SU-DHL-6 (cell line): ENCODE measurements around the gene PTCH2.

Experiments
- H2AFZ ChIP-seq: fragments of 200-600 bp; sonication (generic); 2 replicates; pipeline ENCODE4 v1.6.1; 2014; ENCODE audit warnings: low read depth, mild to moderate bottlenecking, moderate library complexity, mixed read lengths, antibody characterized with exemption, low read length; ENCODE audit not compliant: severe bottlenecking
- H3F3A ChIP-seq: fragments of 200-600 bp; shearing (Covaris generic); 2 replicates; pipeline ENCODE4 v1.6.0; 2016; ENCODE audit warnings: antibody characterized with exemption, mild to moderate bottlenecking; ENCODE audit not compliant: insufficient read depth
- H3K27ac ChIP-seq: fragments of 200-600 bp; sonication (generic); 2 replicates; pipeline ENCODE4 v1.5.1; 2016; ENCODE audit warnings: low read depth, mild to moderate bottlenecking, low read length, moderate library complexity, mixed read lengths
- H3K27me3 ChIP-seq: fragments of 200-600 bp; sonication (generic), shearing (Covaris generic); 2 replicates; pipeline ENCODE4 v1.6.0; 2014; ENCODE audit warnings: mild to moderate bottlenecking, low read length
- H3K36me3 ChIP-seq: fragments of 200-600 bp; sonication (generic); 2 replicates; pipeline ENCODE4 v1.6.1; 2014; ENCODE audit warnings: mild to moderate bottlenecking, low read length, mixed read lengths
- H3K4me2 ChIP-seq: fragments of 300-600, 200-600 bp; shearing (Covaris generic), sonication (generic); 2 replicates; pipeline ENCODE4 v1.6.0; 2014; ENCODE audit warnings: low read length, low read depth, mild to moderate bottlenecking; ENCODE audit not compliant: poor library complexity, severe bottlenecking
- H3K4me3 ChIP-seq: fragments of 200-600 bp; sonication (generic); 2 replicates; pipeline ENCODE4 v1.5.1; 2014; ENCODE audit warnings: antibody characterized with exemption, low read length, mild to moderate bottlenecking, mixed read lengths; ENCODE audit not compliant: insufficient read depth, poor library complexity, severe bottlenecking
- H3K79me2 ChIP-seq: fragments of 200-600 bp; sonication (generic); 2 replicates; pipeline ENCODE4 v1.6.1; 2014; ENCODE audit warnings: mild to moderate bottlenecking, low read length, moderate library complexity; ENCODE audit not compliant: insufficient read depth
- H3K9ac ChIP-seq: fragments of 200-600 bp; sonication (generic); 2 replicates; pipeline ENCODE4 v1.7.0; 2014; ENCODE audit warnings: mild to moderate bottlenecking, low read length
- H3K9me2 ChIP-seq: fragments of 200-600 bp; sonication (generic); replicated peaks from 2 replicates; pipeline ENCODE4 v1.6.1; 2014; ENCODE audit warnings: low read length; ENCODE audit not compliant: insufficient read depth
- H3K9me3 ChIP-seq: fragments of 200-600 bp; sonication (generic); 2 replicates; pipeline ENCODE4 v1.6.1; 2014; ENCODE audit warnings: low read length, mixed read lengths; ENCODE audit not compliant: insufficient read depth
- H4K20me1 ChIP-seq: fragments of 200-600 bp; sonication (generic); 2 replicates; pipeline ENCODE4 v1.6.1; 2014; ENCODE audit warnings: low read depth, mild to moderate bottlenecking, antibody characterized with exemption, low read length, moderate library complexity, mixed read lengths
- CTCF ChIP-seq: fragments of 200-600 bp; sonication (generic); IDR thresholded peaks from one replicate; pipeline ENCODE4 v1.5.1; 2017; ENCODE audit warnings: antibody characterized with exemption, mild to moderate bottlenecking, low read length, moderate library complexity; ENCODE audit not compliant: insufficient read depth, poor library complexity, severe bottlenecking
- EZH2phosphoT487 ChIP-seq: fragments of 200-600 bp; sonication (generic), shearing (Covaris generic); conservative IDR thresholded peaks from 2 replicates; pipeline ENCODE4 v1.6.1; 2018; ENCODE audit warnings: mild to moderate bottlenecking, antibody characterized with exemption, low read length, moderate library complexity, mixed read lengths

The PTCH2 gene

DNA sequence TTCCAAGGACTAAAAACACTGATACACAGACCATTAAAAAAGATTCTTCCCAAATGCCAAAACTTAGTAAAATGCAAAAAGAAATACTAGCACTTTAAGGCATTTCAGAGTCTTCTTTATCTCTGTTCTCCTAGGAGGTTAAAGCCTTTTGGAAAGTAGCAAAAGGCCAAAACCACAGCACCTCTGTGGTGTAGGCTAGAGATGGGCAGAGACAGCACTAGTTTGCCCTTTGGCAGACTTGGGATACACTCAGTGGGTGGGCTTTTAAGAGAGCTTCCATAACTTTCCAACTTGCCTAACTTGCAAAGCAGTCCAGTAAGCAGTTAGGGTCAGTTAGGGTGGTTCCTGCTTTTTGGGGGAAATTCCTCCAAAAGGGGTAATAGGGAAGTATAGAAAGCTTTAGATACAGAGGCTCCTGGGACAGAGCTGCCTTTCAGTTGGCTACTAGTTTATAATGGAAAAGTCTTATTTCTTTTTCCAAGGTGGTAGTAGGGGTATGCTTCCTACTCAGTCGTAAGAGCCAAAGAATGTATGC, 17.9 kb upstream of the PTCH2 start:
- Histone ChIP-seq H3K4me2 (peak overlapping the region; percentile 26), H3K4me3 (no peak overlapping the region), H3K9me2 (no peaks in the 10 kb centered on the region), H3F3A (no peaks in the 10 kb centered on the region), H3K36me3 (no peaks in the 10 kb centered on the region), H3K27me3 (no peaks in the 10 kb centered on the region), H3K79me2 (no peaks in the 10 kb centered on the region), H4K20me1 (no peaks in the 10 kb centered on the region), H2AFZ (no peak overlapping the region), H3K9ac (no peak overlapping the region), H3K27ac (no peak overlapping the region), H3K9me3 (no peaks in the 10 kb centered on the region)
- TF ChIP-seq CTCF (no peak), EZH2phosphoT487 (no peak)

GRCh38 chr1:44860331-44860730, 17.3 kb upstream of the PTCH2 start:
- Histone ChIP-seq H3K9ac (no peak overlapping the region), H3K79me2 (no peaks in the 10 kb centered on the region), H3K9me2 (no peaks in the 10 kb centered on the region), H3K9me3 (no peaks in the 10 kb centered on the region), H3K27me3 (no peaks in the 10 kb centered on the region), H3K36me3 (no peaks in the 10 kb centered on the region), H3K4me2 (peak overlapping the region; percentile 26), H3F3A (no peaks in the 10 kb centered on the region), H3K4me3 (no peak overlapping the region), H3K27ac (peak overlapping the region; percentile 21; the same call in 1 of the 2 replicates), H2AFZ (no peak overlapping the region), H4K20me1 (no peaks in the 10 kb centered on the region)
- TF ChIP-seq EZH2phosphoT487 = no peak
- no peak for TF ChIP-seq CTCF

DNA sequence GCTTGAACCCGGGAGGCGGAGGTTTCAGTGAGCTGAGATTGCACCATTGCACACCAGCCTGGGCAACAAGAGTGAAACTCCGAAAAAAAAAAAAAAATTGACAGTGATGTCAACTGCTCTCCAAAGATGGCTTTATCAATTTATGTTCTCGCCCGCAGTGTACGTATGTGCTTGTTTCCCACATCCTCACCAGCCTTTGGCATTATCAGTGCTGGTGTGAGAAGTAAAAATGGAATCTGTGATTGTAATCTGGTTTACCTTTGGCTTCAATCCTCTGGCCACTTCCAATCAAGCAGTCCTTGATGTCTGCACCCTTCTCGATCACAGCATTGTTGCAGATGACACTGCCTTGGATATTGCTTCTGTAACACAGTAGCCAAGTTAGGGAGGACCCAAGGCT, 14.4 kb upstream of the PTCH2 start:
- Histone ChIP-seq H3K27me3 (no peaks in the 10 kb centered on the region), H3K79me2 (no peaks in the 10 kb centered on the region), H3K9me3 (no peaks in the 10 kb centered on the region), H3K9ac (no peak overlapping the region), H3K9me2 (no peaks in the 10 kb centered on the region), H3K4me3 (no peak overlapping the region), H4K20me1 (no peaks in the 10 kb centered on the region), H3K4me2 (no peak overlapping the region), H3K27ac (no peak overlapping the region), H3F3A (no peaks in the 10 kb centered on the region), H3K36me3 (no peaks in the 10 kb centered on the region), H2AFZ (no peak overlapping the region)
- TF ChIP-seq EZH2phosphoT487 = no peak
- no peak for TF ChIP-seq CTCF
